ENCODE results near the gene SRPRB. TPM values are rescaled to one million over a fixed set of nuclear protein-coding genes. Genes with fewer than 3 reads are reported as not detected.

The SRPRB gene
- total and polyA plus RNA-seq, 2 donors from 2014 or later: 47.9 to 58.8 TPM

DNA sequence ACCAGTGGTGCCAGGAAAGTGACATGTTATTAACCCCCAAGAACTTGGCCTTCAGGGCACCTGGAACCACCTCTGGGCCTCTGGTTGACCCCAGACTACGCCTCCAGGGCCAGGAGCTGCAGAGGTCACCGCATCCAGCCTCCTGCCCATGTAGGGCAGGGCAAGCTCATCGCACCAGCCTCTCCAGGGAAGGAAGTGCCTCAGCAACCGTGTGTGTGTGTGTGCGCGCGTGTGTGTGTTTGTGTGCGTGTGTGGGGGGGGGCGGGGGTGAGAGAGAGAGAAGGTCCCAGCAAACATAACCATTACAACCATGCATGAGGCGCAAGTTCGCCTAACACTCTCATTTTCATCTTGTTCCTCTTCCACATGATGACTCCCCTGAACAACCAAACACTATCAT lies 58.3 kb downstream of the SRPRB start:
- no peak overlapping the region for H3K9ac ChIP-seq (ENCODE audit: low read length in 3 of 3)
- no peak for FAIRE-seq
- H3K4me3 ChIP-seq (ENCODE audit: low read length in 3 of 3): no peak overlapping the region
- intact Hi-C loops (cut with DNase I): no loop called here
- H3K4me1 ChIP-seq (ENCODE audit: control insufficient read depth in 2 of 3, insufficient read depth in 2 of 3, low read depth in 1 of 3, low read length in 3 of 3): peaks cover 0 to 2% (median 0%) of the 10 kb centered on the region in 3 donors
- TF ChIP-seq, protein P1, sequence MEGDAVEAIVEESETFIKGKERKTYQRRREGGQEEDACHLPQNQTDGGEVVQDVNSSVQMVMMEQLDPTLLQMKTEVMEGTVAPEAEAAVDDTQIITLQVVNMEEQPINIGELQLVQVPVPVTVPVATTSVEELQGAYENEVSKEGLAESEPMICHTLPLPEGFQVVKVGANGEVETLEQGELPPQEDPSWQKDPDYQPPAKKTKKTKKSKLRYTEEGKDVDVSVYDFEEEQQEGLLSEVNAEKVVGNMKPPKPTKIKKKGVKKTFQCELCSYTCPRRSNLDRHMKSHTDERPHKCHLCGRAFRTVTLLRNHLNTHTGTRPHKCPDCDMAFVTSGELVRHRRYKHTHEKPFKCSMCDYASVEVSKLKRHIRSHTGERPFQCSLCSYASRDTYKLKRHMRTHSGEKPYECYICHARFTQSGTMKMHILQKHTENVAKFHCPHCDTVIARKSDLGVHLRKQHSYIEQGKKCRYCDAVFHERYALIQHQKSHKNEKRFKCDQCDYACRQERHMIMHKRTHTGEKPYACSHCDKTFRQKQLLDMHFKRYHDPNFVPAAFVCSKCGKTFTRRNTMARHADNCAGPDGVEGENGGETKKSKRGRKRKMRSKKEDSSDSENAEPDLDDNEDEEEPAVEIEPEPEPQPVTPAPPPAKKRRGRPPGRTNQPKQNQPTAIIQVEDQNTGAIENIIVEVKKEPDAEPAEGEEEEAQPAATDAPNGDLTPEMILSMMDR (IDR thresholded peaks at IDR 0.05; ENCODE audit: borderline replicate concordance, extremely low read depth, insufficient read depth): no peak
- H3K9me3 ChIP-seq (ENCODE audit: control insufficient read depth in 2 of 3, insufficient read depth in 1 of 3, low read length in 3 of 3): no peaks in the 10 kb centered on the region
- peak in 2 of 5 donors; percentile 22 to 33 for DNase-seq
- H3K27ac ChIP-seq (ENCODE audit: low read depth in 2 of 2, low read length in 2 of 2): no peak overlapping the region
- H3K36me3 ChIP-seq (ENCODE audit: control insufficient read depth in 2 of 3, insufficient read depth in 3 of 3, low read length in 3 of 3): no peaks in the 10 kb centered on the region
- no peaks in the 10 kb centered on the region for H3K27me3 ChIP-seq (ENCODE audit: control insufficient read depth, insufficient read depth, low read length)

DNA sequence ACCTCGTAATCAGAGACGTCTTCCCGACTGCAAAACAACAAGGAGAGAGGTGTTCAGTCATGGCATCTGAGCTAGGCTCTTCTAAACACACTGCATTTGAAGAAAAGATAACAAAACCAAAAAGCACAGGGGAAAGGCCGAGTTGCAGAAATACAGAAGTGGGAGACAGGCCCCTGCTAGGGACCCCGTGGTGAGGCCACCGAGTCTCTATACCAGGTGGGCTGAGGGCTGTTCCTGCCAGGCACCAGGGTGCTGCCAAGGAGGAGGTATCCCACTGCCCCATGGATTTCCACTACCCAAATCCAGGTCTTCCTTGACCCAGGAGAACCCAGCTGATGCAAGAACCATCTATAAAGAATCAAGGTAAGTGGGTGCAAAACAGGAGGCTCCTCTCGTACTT lies 59.0 kb downstream of the SRPRB start:
- no peak overlapping the region for H3K4me3 ChIP-seq (ENCODE audit: low read length in 3 of 3)
- DNase-seq (peak in 1 of 5 donors; percentile 16), FAIRE-seq (no peak)
- TF ChIP-seq, protein P1 (IDR thresholded peaks at IDR 0.05; ENCODE audit: borderline replicate concordance, extremely low read depth, insufficient read depth): no peak
- no peaks in the 10 kb centered on the region for H3K9me3 ChIP-seq (ENCODE audit: control insufficient read depth in 2 of 3, insufficient read depth in 1 of 3, low read length in 3 of 3)
- peaks cover 0 to 2% (median 0%) of the 10 kb centered on the region in 3 donors for H3K4me1 ChIP-seq (ENCODE audit: control insufficient read depth in 2 of 3, insufficient read depth in 2 of 3, low read depth in 1 of 3, low read length in 3 of 3)
- intact Hi-C loops (cut with DNase I): no loop called here
- no peaks in the 10 kb centered on the region for H3K27me3 ChIP-seq (ENCODE audit: control insufficient read depth, insufficient read depth, low read length)
- no peak overlapping the region for H3K9ac ChIP-seq (ENCODE audit: low read length in 3 of 3)
- H3K27ac ChIP-seq (ENCODE audit: low read depth in 2 of 2, low read length in 2 of 2): no peak overlapping the region
- no peaks in the 10 kb centered on the region for H3K36me3 ChIP-seq (ENCODE audit: control insufficient read depth in 2 of 3, insufficient read depth in 3 of 3, low read length in 3 of 3)

DNA sequence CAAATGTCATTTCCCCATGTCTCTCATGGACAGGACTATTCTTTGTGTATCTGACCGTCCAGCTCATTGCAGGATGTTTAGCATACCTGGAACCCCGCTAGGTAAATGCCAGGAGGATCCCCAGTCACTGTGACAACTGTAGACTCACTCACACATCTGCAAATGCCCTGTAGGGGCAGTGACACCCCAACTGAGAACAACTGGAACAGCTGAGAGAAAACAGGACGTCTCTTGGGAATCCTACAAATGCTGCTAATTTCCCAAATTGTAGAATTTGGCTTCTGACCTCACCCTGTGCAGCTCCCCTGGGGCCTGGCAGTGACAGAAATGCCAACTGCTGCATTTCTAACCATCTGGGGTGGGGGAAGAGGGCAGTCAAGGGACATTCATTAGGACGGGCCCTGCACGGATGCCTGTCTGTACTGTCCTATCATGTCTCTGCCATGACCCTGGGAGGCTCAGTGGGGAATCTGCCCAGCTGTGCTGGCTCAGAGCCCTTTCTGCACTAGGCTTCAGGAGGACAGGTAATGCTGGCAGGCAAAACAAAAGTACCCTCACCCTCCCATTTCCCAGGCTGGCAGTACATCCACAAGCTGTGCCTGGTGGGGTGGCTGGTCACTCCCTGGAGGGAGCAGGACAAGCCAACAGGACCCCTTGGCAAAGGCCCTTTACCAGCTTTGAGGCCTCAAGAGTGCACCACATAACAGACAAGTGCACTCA lies 59.7 kb downstream of the SRPRB start:
- no peak for FAIRE-seq
- no peaks in the 10 kb centered on the region for H3K36me3 ChIP-seq (ENCODE audit: control insufficient read depth in 2 of 3, insufficient read depth in 3 of 3, low read length in 3 of 3)
- no peaks in the 10 kb centered on the region for H3K9me3 ChIP-seq (ENCODE audit: control insufficient read depth in 2 of 3, insufficient read depth in 1 of 3, low read length in 3 of 3)
- H3K9ac ChIP-seq (ENCODE audit: low read length in 3 of 3): no peak overlapping the region
- peaks cover 0 to 2% (median 0%) of the 10 kb centered on the region in 3 donors for H3K4me1 ChIP-seq (ENCODE audit: control insufficient read depth in 2 of 3, insufficient read depth in 2 of 3, low read depth in 1 of 3, low read length in 3 of 3)
- H3K4me3 ChIP-seq (ENCODE audit: low read length in 3 of 3): no peak overlapping the region
- DNase-seq: peak in 2 of 5 donors; percentile 7 to 12
- no peaks in the 10 kb centered on the region for H3K27me3 ChIP-seq (ENCODE audit: control insufficient read depth, insufficient read depth, low read length)
- H3K27ac ChIP-seq (ENCODE audit: low read depth in 2 of 2, low read length in 2 of 2): no peak overlapping the region
- TF ChIP-seq, protein P1 (IDR thresholded peaks at IDR 0.05; ENCODE audit: borderline replicate concordance, extremely low read depth, insufficient read depth): no peak
- intact Hi-C loops (cut with DNase I): no loop called here

Measured in kidney (tissue), 14 donors.